ENCODE data around the gene CCDC188. TPM values are rescaled to one million over a fixed set of nuclear protein-coding genes. Genes with fewer than 3 reads are reported as not detected.

CCDC188 gene
- total RNA-seq, 1 experiment from 2014 or later = not detected

GRCh38 chr22:20156611-20157429 is 6.0 kb upstream of the CCDC188 start:
- no peak overlapping the region for H2AFZ ChIP-seq (ENCODE audit: low read length)

GRCh38 chr22:20156042-20156389 is 5.2 kb upstream of the CCDC188 start:
- no peaks in the 10 kb centered on the region for H3K4me1 ChIP-seq (ENCODE audit: insufficient read depth, low read length)
- no peaks in the 10 kb centered on the region; the same call in 1 of the 2 replicates for H3K36me3 ChIP-seq (ENCODE audit: low read depth, low read length)
- no peak overlapping the region for H3K4me3 ChIP-seq (ENCODE audit: low read length)
- ChIA-PET CTCF (no interaction called here), POLR2A (ENCODE audit: unreplicated experiment) (no interaction called here)
- H3K27ac ChIP-seq (ENCODE audit: low read length) = no peak overlapping the region
- intact Hi-C loops (cut with micrococcal nuclease) = no loop called here
- no peaks in the 10 kb centered on the region for H3K9me2 ChIP-seq (replicated peaks; ENCODE audit: low read length)
- no peak overlapping the region for H3K9ac ChIP-seq (ENCODE audit: low read length)
- H3K4me2 ChIP-seq (ENCODE audit: low read length) = no peak overlapping the region
- H2AFZ ChIP-seq (ENCODE audit: low read length) = no peak overlapping the region
- no peaks in the 10 kb centered on the region for H3K79me2 ChIP-seq (ENCODE audit: low read length)
- H4K20me1 ChIP-seq (ENCODE audit: low read length) = no peaks in the 10 kb centered on the region
- H3K27me3 ChIP-seq (ENCODE audit: low read length) = no peaks in the 10 kb centered on the region
- no peaks in the 10 kb centered on the region for H3F3A ChIP-seq (ENCODE audit: low read length, unreplicated experiment)
- no peak for ATAC-seq
- no TSS peak for BruUV-seq (replicated peaks)
- TF ChIP-seq CTCF (conservative IDR thresholded peaks at IDR 0.05; ENCODE audit: low read depth, low read length) = no peak
- no peak for DNase-seq
- H3K9me3 ChIP-seq (ENCODE audit: low read length) = no peaks in the 10 kb centered on the region

More at GRCh38 chr22:20156611-20157429, 6.0 kb upstream of the CCDC188 start:
- peak; percentile 77 for TF ChIP-seq CTCF (conservative IDR thresholded peaks at IDR 0.05; ENCODE audit: low read depth, low read length)
- TF ChIP-seq EZH2phosphoT487 (IDR thresholded peaks at IDR 0.05; ENCODE audit: borderline replicate concordance, low read length) = no peak
- TF ChIP-seq EZH2 (IDR thresholded peaks at IDR 0.05; ENCODE audit: low read length, unreplicated experiment) = no peak
- BruUV-seq (replicated peaks) = no TSS peak
- no peaks in the 10 kb centered on the region for H3K9me2 ChIP-seq (replicated peaks; ENCODE audit: low read length)
- H3K9me3 ChIP-seq (ENCODE audit: low read length) = no peaks in the 10 kb centered on the region
- H3K4me1 ChIP-seq (ENCODE audit: insufficient read depth, low read length) = no peaks in the 10 kb centered on the region
- ChIA-PET POLR2A (ENCODE audit: unreplicated experiment) (no interaction called here), CTCF (interaction anchor here (0.6 kb wide), 1 partner anchor 262 kb away, joined by 10 read pairs; no protein-coding TSS in a partner anchor)
- H3K79me2 ChIP-seq (ENCODE audit: low read length) = no peaks in the 10 kb centered on the region
- no peak overlapping the region for H3K4me3 ChIP-seq (ENCODE audit: low read length)
- intact Hi-C loops (cut with micrococcal nuclease) = no loop called here
- H3K27ac ChIP-seq (ENCODE audit: low read length) = no peak overlapping the region
- ATAC-seq (peak; percentile 90), DNase-seq (peak; percentile 82)
- H3K4me2 ChIP-seq (ENCODE audit: low read length) = no peak overlapping the region
- no peaks in the 10 kb centered on the region for H3K27me3 ChIP-seq (ENCODE audit: low read length)
- H3K36me3 ChIP-seq (ENCODE audit: low read depth, low read length) = no peaks in the 10 kb centered on the region; the same call in 1 of the 2 replicates
- H4K20me1 ChIP-seq (ENCODE audit: low read length) = no peaks in the 10 kb centered on the region
- H3K9ac ChIP-seq (ENCODE audit: low read length) = no peak overlapping the region
- H3F3A ChIP-seq (ENCODE audit: low read length, unreplicated experiment) = no peaks in the 10 kb centered on the region

- Histone ChIP-seq H3K79me2 (ENCODE audit: low read length) (no peaks in the 10 kb centered on the region), H3K36me3 (ENCODE audit: low read depth, low read length) (no peaks in the 10 kb centered on the region; the same call in 1 of the 2 replicates), H3K4me3 (ENCODE audit: low read length) (no peak overlapping the region), H3K9ac (ENCODE audit: low read length) (no peak overlapping the region), H2AFZ (ENCODE audit: low read length) (no peak overlapping the region), H3K4me2 (ENCODE audit: low read length) (no peak overlapping the region), H3K27ac (ENCODE audit: low read length) (no peak overlapping the region), H3F3A (ENCODE audit: low read length, unreplicated experiment) (no peaks in the 10 kb centered on the region), H3K9me2 (replicated peaks; ENCODE audit: low read length) (no peaks in the 10 kb centered on the region), H3K9me3 (ENCODE audit: low read length) (no peaks in the 10 kb centered on the region), H3K27me3 (ENCODE audit: low read length) (no peaks in the 10 kb centered on the region), H4K20me1 (ENCODE audit: low read length) (no peaks in the 10 kb centered on the region), H3K4me1 (ENCODE audit: insufficient read depth, low read length) (no peaks in the 10 kb centered on the region)
- POLR2A ChIA-PET (ENCODE audit: unreplicated experiment) = no interaction called here
- ATAC-seq (no peak), DNase-seq (no peak)
- CTCF ChIA-PET = no interaction called here
- no TSS peak for BruUV-seq (replicated peaks)
- intact Hi-C loops (cut with micrococcal nuclease) = no loop called here
- TF ChIP-seq CTCF (conservative IDR thresholded peaks at IDR 0.05; ENCODE audit: low read depth, low read length) (no peak), EZH2 (IDR thresholded peaks at IDR 0.05; ENCODE audit: low read length, unreplicated experiment) (no peak), EZH2phosphoT487 (IDR thresholded peaks at IDR 0.05; ENCODE audit: borderline replicate concordance, low read length) (no peak)
Measured at GRCh38 chr22:20155330-20156041, 4.6 kb upstream of the CCDC188 start.

Data from PC-3 (cell line).